PC-9 (cell line): Measurements from ENCODE around the gene RAD9A. TPM values are rescaled to one million over a fixed set of nuclear protein-coding genes. Genes with fewer than 3 reads are reported as not detected.

Source experiments
- BruUV-seq: library from RNA; stranded (reverse); fragments of 400-500 nt; replicated peaks from 2 replicates; lab custom pipeline; 2021; lab: Mats Ljungman, UMichigan
- CTCF ChIA-PET: fragments of 300-600 bp; sonication (Branson Sonifier 250); formaldehyde crosslinking; loops from one replicate; lab custom pipeline; 2022; ENCODE audit warnings: antibody characterized with exemption; lab: Charles Lee
- POLR2A ChIA-PET: fragments of 300-600 bp; sonication (Branson Sonifier 250); formaldehyde crosslinking; loops from one replicate; lab custom pipeline; 2022; ENCODE audit warnings: antibody characterized with exemption; ENCODE audit not compliant: unreplicated experiment; lab: Charles Lee
- DNase-seq, 2 experiments: peaks; one replicate each; pipeline versions ENCODE4 v3.0.0 to v3.0.0-alpha.2; 2015 to 2022; ENCODE audit warnings: mixed read lengths in 1 of 2
- H2AFZ ChIP-seq: fragments of 200-600 bp; sonication (generic); 2 replicates; pipeline ENCODE4 v1.8.1; 2017; ENCODE audit warnings: antibody characterized with exemption
- H3F3A ChIP-seq: fragments of 200-600 bp; sonication (generic); 2 replicates; pipeline ENCODE4 v1.8.1; 2017; ENCODE audit warnings: antibody characterized with exemption, mild to moderate bottlenecking, low read depth; ENCODE audit not compliant: insufficient read depth
- H3K27ac ChIP-seq: fragments of 200-600 bp; sonication (generic); 2 replicates; pipeline ENCODE4 v1.6.1; 2016; ENCODE audit warnings: mixed run types
- H3K27me3 ChIP-seq: fragments of 200-600 bp; sonication (generic); 2 replicates; pipeline ENCODE4 v1.6.1; 2016; ENCODE audit warnings: low read depth, mixed run types; ENCODE audit not compliant: insufficient read depth
- H3K36me3 ChIP-seq: fragments of 200-600 bp; sonication (generic); 2 replicates; pipeline ENCODE4 v1.6.1; 2016; ENCODE audit warnings: low read depth, mixed run types
- H3K4me1 ChIP-seq: fragments of 200-600 bp; sonication (generic); replicated peaks from 2 replicates; pipeline ENCODE4 v1.6.1; 2016; ENCODE audit warnings: mixed run types; ENCODE audit not compliant: insufficient read depth
- H3K4me2 ChIP-seq: fragments of 200-600 bp; sonication (generic); 2 replicates; pipeline ENCODE4 v1.6.1; 2017; ENCODE audit warnings: mixed run types
- H3K4me3 ChIP-seq: fragments of 200-600 bp; sonication (generic); 2 replicates; pipeline ENCODE4 v1.6.1; 2016; ENCODE audit warnings: mixed run types
- H3K79me2 ChIP-seq: fragments of 200-600 bp; sonication (generic); 2 replicates; pipeline ENCODE4 v1.6.1; 2017; ENCODE audit warnings: low read depth, mixed run types
- H3K9me2 ChIP-seq: fragments of 200-600 bp; sonication (generic); 2 replicates; pipeline ENCODE4 v1.8.1; 2017; ENCODE audit warnings: mild to moderate bottlenecking; ENCODE audit not compliant: insufficient read depth
- H3K9me3 ChIP-seq: fragments of 200-600 bp; sonication (generic); 2 replicates; pipeline ENCODE4 v1.8.1; 2016; ENCODE audit warnings: low read depth; ENCODE audit not compliant: insufficient read depth
- H4K20me1 ChIP-seq: fragments of 200-600 bp; sonication (generic); 2 replicates; pipeline ENCODE4 v1.8.1; 2017; ENCODE audit not compliant: insufficient read depth
- EZH2 ChIP-seq: fragments of 200-600 bp; sonication (generic); IDR thresholded peaks from 2 replicates; pipeline ENCODE4 v1.8.0; 2017; ENCODE audit warnings: antibody characterized with exemption, low read depth
- intact Hi-C: fragments of 100-400 bp; cut with micrococcal nuclease; formaldehyde crosslinking; loops from one replicate; pipeline ENCODE4 v1.10.0; 2022; ENCODE audit not compliant: unreplicated experiment
- total RNA-seq: library from RNA; stranded (reverse); gene quantifications from 2 replicates; pipeline ENCODE4 v1.2.3, GENCODE V29; 2021
- TF ChIP-seq, protein P1 (sequence below): fragments of 200-600 bp; sonication (generic); conservative IDR thresholded peaks from 2 replicates; pipeline ENCODE4 v1.6.1; 2017; ENCODE audit warnings: mixed run types, antibody characterized with exemption, mild to moderate bottlenecking, moderate library complexity

RAD9A gene
- total RNA-seq, 1 experiment from 2014 or later, result 62.8 TPM

DNA sequence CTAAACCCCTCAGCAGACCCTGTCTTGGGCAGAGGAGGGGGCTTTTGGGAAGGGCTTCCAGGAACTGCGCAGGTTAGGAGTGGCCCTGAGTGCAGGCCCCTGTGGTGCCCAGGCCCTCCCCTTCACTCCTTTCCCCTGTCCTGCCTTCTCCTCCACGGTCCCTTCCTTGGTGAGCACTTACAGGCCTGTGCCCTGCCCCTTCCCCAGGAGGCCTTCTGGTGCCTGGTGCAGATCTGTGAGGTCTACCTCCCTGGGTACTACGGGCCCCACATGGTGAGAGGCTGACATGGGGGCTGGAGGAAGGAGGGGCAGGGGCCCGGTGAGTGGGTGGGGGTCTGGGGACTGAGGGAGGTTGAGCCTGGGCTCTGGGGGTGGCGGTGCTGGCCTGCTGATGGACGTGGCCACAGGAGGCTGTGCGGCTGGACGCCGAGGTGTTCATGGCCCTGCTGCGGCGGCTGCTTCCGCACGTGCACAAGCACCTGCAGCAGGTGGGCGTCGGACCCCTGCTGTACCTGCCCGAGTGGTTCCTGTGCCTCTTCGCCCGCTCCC is 14.7 kb downstream of the RAD9A start:
- no peaks in the 10 kb centered on the region for H4K20me1 ChIP-seq
- H3K4me1 ChIP-seq, result peaks cover 6% of the 10 kb centered on the region
- H3F3A ChIP-seq, result peaks cover 13% of the 10 kb centered on the region; the same call in 1 of the 2 replicates
- no peak overlapping the region for H3K27ac ChIP-seq
- no peak for DNase-seq
- BruUV-seq, result no TSS peak
- H3K27me3 ChIP-seq, result no peaks in the 10 kb centered on the region
- no peaks in the 10 kb centered on the region for H3K9me3 ChIP-seq
- no peak overlapping the region for H3K4me3 ChIP-seq
- H3K36me3 ChIP-seq, result no peaks in the 10 kb centered on the region
- POLR2A ChIA-PET, result no interaction called here
- no peaks in the 10 kb centered on the region for H3K9me2 ChIP-seq
- CTCF ChIA-PET, result interaction anchor here (0.7 kb wide), 1 partner anchor 259 kb away, joined by 3 read pairs; no protein-coding TSS in a partner anchor
- TF ChIP-seq EZH2, result no peak
- TF ChIP-seq, protein P1, sequence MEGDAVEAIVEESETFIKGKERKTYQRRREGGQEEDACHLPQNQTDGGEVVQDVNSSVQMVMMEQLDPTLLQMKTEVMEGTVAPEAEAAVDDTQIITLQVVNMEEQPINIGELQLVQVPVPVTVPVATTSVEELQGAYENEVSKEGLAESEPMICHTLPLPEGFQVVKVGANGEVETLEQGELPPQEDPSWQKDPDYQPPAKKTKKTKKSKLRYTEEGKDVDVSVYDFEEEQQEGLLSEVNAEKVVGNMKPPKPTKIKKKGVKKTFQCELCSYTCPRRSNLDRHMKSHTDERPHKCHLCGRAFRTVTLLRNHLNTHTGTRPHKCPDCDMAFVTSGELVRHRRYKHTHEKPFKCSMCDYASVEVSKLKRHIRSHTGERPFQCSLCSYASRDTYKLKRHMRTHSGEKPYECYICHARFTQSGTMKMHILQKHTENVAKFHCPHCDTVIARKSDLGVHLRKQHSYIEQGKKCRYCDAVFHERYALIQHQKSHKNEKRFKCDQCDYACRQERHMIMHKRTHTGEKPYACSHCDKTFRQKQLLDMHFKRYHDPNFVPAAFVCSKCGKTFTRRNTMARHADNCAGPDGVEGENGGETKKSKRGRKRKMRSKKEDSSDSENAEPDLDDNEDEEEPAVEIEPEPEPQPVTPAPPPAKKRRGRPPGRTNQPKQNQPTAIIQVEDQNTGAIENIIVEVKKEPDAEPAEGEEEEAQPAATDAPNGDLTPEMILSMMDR, result no peak
- no peaks in the 10 kb centered on the region for H3K79me2 ChIP-seq
- no peak overlapping the region for H3K4me2 ChIP-seq
- intact Hi-C loops, result no loop called here
- H2AFZ ChIP-seq, result no peak overlapping the region

DNA sequence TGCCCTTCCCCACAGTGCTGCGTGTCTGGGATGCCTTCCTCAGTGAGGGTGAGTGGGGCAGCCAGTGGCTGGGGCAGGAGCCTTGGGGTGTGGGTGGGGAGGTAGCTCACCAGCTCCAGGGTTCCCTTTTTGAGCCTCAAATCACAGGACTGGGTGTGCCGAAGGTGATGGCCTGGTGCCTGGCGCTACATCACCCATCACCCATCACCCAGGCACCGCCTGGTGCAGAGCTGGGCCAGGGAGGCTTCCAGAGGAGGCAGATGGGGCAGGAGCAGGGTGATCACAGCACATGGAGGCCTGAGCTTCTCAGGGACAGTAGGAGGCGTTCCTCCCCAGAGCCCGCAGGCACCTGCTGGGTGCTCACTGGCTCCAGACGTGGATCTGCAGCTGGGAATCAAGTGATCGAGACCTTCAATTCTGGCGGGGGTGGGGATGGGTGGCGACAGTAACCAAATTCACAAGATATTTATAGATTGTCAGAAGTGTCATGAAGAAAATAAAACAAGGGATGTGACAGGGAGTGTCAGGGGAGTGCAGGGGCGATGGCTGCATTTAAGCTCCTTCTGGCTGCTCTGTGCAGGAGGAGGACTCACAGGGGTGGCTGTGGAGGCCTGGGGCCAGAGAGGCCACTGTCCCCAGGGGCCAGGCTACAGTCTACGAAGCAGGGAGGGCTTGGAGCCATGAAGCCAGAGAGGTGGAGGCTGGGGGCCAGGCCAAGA is 15.3 kb downstream of the RAD9A start:
- BruUV-seq, result no TSS peak
- H3K4me1 ChIP-seq, result peaks cover 3% of the 10 kb centered on the region
- no peaks in the 10 kb centered on the region for H3K27me3 ChIP-seq
- no peaks in the 10 kb centered on the region for H3K79me2 ChIP-seq
- TF ChIP-seq EZH2, result no peak
- TF ChIP-seq, protein P1, result no peak
- CTCF ChIA-PET, result interaction anchor here (0.7 kb wide), 1 partner anchor 259 kb away, joined by 3 read pairs; no protein-coding TSS in a partner anchor
- POLR2A ChIA-PET, result no interaction called here
- no peak overlapping the region for H3K27ac ChIP-seq
- no peak for DNase-seq
- H3K9me3 ChIP-seq, result no peaks in the 10 kb centered on the region
- H3K4me2 ChIP-seq, result no peak overlapping the region
- peaks cover 13% of the 10 kb centered on the region; the same call in 1 of the 2 replicates for H3F3A ChIP-seq
- no peak overlapping the region for H2AFZ ChIP-seq
- no peaks in the 10 kb centered on the region for H3K9me2 ChIP-seq
- no peak overlapping the region for H3K4me3 ChIP-seq
- intact Hi-C loops, result no loop called here
- H4K20me1 ChIP-seq, result no peaks in the 10 kb centered on the region
- H3K36me3 ChIP-seq, result no peaks in the 10 kb centered on the region

DNA sequence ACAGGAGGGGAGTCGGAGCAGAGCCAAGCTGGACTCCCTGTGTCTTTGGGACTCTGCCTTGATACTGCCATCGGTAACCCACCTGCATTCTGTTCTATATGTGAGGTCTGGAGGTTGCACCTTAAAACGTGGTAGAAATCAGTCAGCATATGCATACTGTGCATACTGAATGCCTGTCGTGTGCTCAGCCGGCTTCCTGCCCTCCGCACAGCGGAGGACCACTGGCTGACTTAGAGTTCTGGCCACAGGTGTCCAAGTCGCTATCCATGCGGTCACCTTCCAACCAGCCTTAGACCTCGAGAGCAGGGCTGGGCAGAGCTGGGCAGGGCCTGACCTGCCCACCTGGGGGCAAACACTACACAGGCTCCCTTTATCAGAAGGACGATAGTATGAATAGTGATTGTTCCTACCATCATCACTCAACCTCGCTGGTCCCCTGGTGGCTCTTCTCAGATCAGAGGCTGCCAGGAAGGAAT is 15.9 kb downstream of the RAD9A start:
- BruUV-seq, result no TSS peak
- CTCF ChIA-PET, result no interaction called here

More for the DNA sequence above, 15.9 kb downstream of the RAD9A start:
- Histone ChIP-seq H3K4me1 (no peaks in the 10 kb centered on the region), H3K4me3 (no peak overlapping the region), H3K36me3 (no peaks in the 10 kb centered on the region), H3K9me3 (no peaks in the 10 kb centered on the region), H3K79me2 (no peaks in the 10 kb centered on the region), H2AFZ (no peak overlapping the region), H3K27ac (no peak overlapping the region), H3K27me3 (no peaks in the 10 kb centered on the region), H4K20me1 (no peaks in the 10 kb centered on the region), H3K4me2 (no peak overlapping the region), H3F3A (peaks cover 15% of the 10 kb centered on the region; the same call in 1 of the 2 replicates), H3K9me2 (no peaks in the 10 kb centered on the region)
- intact Hi-C loops, result no loop called here
- DNase-seq, result no peak
- TF ChIP-seq, protein P1, result no peak
- TF ChIP-seq EZH2, result no peak
- POLR2A ChIA-PET, result no interaction called here
